K562 (cell line): ENCODE measurements around the gene MYOZ3. TPM values are rescaled to one million over a fixed set of nuclear protein-coding genes. Genes with fewer than 3 reads are reported as not detected.

Experiments
- ATAC-seq: fragments of 200-7000 bp; cut with Tn5 transposase; 3 replicates; pipeline ENCODE4 v1.9.1; 2020; ENCODE audit warnings: moderate library complexity
- BruUV-seq: library from RNA; stranded (reverse); fragments of 400-500 nt; replicated peaks from 2 replicates; lab custom pipeline; 2021; lab: Mats Ljungman, UMichigan
- CTCF ChIA-PET: fragments of 300-600 bp; formaldehyde crosslinking; extraction: SDS; loops from one replicate; lab custom pipeline; 2021; ENCODE audit warnings: low intra/inter-chr PET ratio; lab: Yijun Ruan, JAX
- POLR2A ChIA-PET: fragments of 300-600, 350-650 bp; sonication (Branson Sonifier 250); formaldehyde crosslinking; extraction: SDS; loops from one replicate; lab custom pipeline; 2021; ENCODE audit warnings: antibody characterized with exemption, inconsistent platforms; lab: Yijun Ruan, JAX
- DNase-seq, 4 experiments: peaks; one replicate each; pipeline versions ENCODE4 v3.0.0 to v3.0.0-alpha.2; 2011 to 2018; ENCODE audit warnings: low spot score in 3 of 4, mixed read lengths in 3 of 4; ENCODE audit errors: extremely low read depth in 1 of 4
- FAIRE-seq: peaks from 2 replicates; lab custom pipeline; 2011; peaks lifted over from hg19 to GRCh38; lab: Jason Lieb, UNC
- H2AFZ ChIP-seq: 2 replicates; pipeline ENCODE4 v1.6.0; 2011; ENCODE audit warnings: low read depth, low read length, control low read depth, inconsistent platforms
- H3K27ac ChIP-seq: fragments of 200-600 bp; 3 replicates; pipeline ENCODE4 v1.8.0; 2011; ENCODE audit warnings: low read depth, mild to moderate bottlenecking, control low read depth, inconsistent platforms, low read length, moderate library complexity, mixed read lengths; ENCODE audit errors: extremely low read depth
- H3K27me3 ChIP-seq, 2 experiments: fragments of 300-600 bp in 1 of 2; 2 replicates in 1 of 2; 3 replicates in 1 of 2; pipeline versions ENCODE4 v1.6.0 to v1.8.0; 2011; ENCODE audit warnings: inconsistent platforms in 2 of 2, low read length in 2 of 2, mild to moderate bottlenecking in 1 of 2, mixed read lengths in 1 of 2, moderate library complexity in 1 of 2; ENCODE audit not compliant: control insufficient read depth in 2 of 2, insufficient read depth in 2 of 2
- H3K36me3 ChIP-seq: fragments of 300-600 bp; 3 replicates; pipeline ENCODE4 v1.8.0; 2011; ENCODE audit warnings: mild to moderate bottlenecking, low read length, inconsistent platforms; ENCODE audit not compliant: control insufficient read depth, insufficient read depth
- H3K4me1 ChIP-seq, 2 experiments: fragments of 200-600 bp in 1 of 2; replicated peaks in 1 of 2; 2 replicates in 1 of 2; 3 replicates in 1 of 2; pipeline versions ENCODE4 v1.5.1 to v1.8.0; 2011; ENCODE audit warnings: inconsistent platforms in 2 of 2, low read length in 2 of 2, mild to moderate bottlenecking in 1 of 2, mixed read lengths in 1 of 2, moderate library complexity in 1 of 2; ENCODE audit not compliant: control insufficient read depth in 2 of 2, insufficient read depth in 2 of 2
- H3K4me2 ChIP-seq: 2 replicates; pipeline ENCODE4 v1.6.1; 2011; ENCODE audit warnings: low read length, control low read depth, inconsistent platforms, mixed read lengths; ENCODE audit not compliant: insufficient read depth
- H3K4me3 ChIP-seq: fragments of 200-600 bp; sonication (generic), shearing (Covaris generic); 2 replicates; pipeline ENCODE4 v1.5.1; 2016; ENCODE audit warnings: control low read depth, inconsistent platforms
- H3K79me2 ChIP-seq: fragments of 200-600 bp; 3 replicates; pipeline ENCODE4 v1.8.0; 2011; ENCODE audit warnings: low read length, inconsistent platforms; ENCODE audit not compliant: control insufficient read depth, insufficient read depth
- H3K9ac ChIP-seq, 2 experiments: 2 replicates each; pipeline versions ENCODE4 v1.6.0 to v1.6.1; 2011; ENCODE audit warnings: low read depth in 2 of 2, low read length in 2 of 2, control low read depth in 1 of 2, inconsistent platforms in 1 of 2, mild to moderate bottlenecking in 1 of 2, mixed read lengths in 1 of 2; ENCODE audit not compliant: insufficient read depth in 1 of 2
- H3K9me1 ChIP-seq: one replicate; pipeline ENCODE4 v1.6.0; 2011; ENCODE audit warnings: inconsistent platforms, mild to moderate bottlenecking, low read length, moderate library complexity; ENCODE audit not compliant: control insufficient read depth, insufficient read depth
- H3K9me3 ChIP-seq: replicated peaks from 2 replicates; pipeline ENCODE4 v1.5.1; 2011; ENCODE audit warnings: low read depth, low read length, inconsistent platforms; ENCODE audit not compliant: control insufficient read depth, insufficient read depth
- H4K20me1 ChIP-seq: replicated peaks from 2 replicates; pipeline ENCODE4 v1.6.1; 2011; ENCODE audit warnings: low read length, inconsistent platforms, mixed read lengths; ENCODE audit not compliant: control insufficient read depth, insufficient read depth
- E2F3 ChIP-seq: fragments of 250-450 bp; sonication (Bioruptor Pico); IDR thresholded peaks from 2 replicates; pipeline ENCODE4 v1.4.0; 2020; ENCODE audit warnings: mild to moderate bottlenecking
- ETV5 ChIP-seq: sonication (generic); formaldehyde crosslinking; IDR thresholded peaks from 2 replicates; pipeline ENCODE4 v1.4.0; 2020; ENCODE audit warnings: low read depth, mild to moderate bottlenecking, missing genetic modification reagents
- HNRNPLL ChIP-seq: fragments of 200-400 bp; formaldehyde crosslinking; IDR thresholded peaks from 2 replicates; pipeline ENCODE4 v1.6.1; 2017; ENCODE audit warnings: low read length, low read depth, mild to moderate bottlenecking; ENCODE audit not compliant: poor library complexity, severe bottlenecking
- MAFF ChIP-seq: IDR thresholded peaks from 2 replicates; pipeline ENCODE4 v1.6.1; 2012; ENCODE audit warnings: low read length, improper control_type of control experiment
- NFIC ChIP-seq: fragments of 450-650 bp; IDR thresholded peaks from 2 replicates; pipeline ENCODE4 v1.6.1; 2017; ENCODE audit warnings: mild to moderate bottlenecking, inconsistent platforms
- PURB ChIP-seq: sonication (generic); formaldehyde crosslinking; IDR thresholded peaks from 2 replicates; pipeline ENCODE4 v1.9.0; 2021; ENCODE audit warnings: low read depth, mild to moderate bottlenecking, missing genetic modification reagents
- SMARCB1 ChIP-seq: IDR thresholded peaks from 2 replicates; pipeline ENCODE4 v1.6.1; 2011; ENCODE audit warnings: improper control_type of control experiment, low read depth; ENCODE audit not compliant: insufficient read length
- TBL1XR1 ChIP-seq, 2 experiments: IDR thresholded peaks; 2 replicates each; pipeline ENCODE4 v1.6.1; 2012; ENCODE audit warnings: improper control_type of control experiment in 2 of 2, low read length in 2 of 2, mild to moderate bottlenecking in 1 of 2
- YBX1 ChIP-seq: fragments of 450-650 bp; IDR thresholded peaks from 2 replicates; pipeline ENCODE4 v1.7.1; 2016; ENCODE audit warnings: mild to moderate bottlenecking
- ZNF253 ChIP-seq: fragments of 250-450 bp; sonication (Bioruptor Pico); conservative IDR thresholded peaks from 2 replicates; pipeline ENCODE4 v1.6.1; 2021; ENCODE audit warnings: mild to moderate bottlenecking
- ZNF347 ChIP-seq: fragments of 450-650 bp; formaldehyde crosslinking; IDR thresholded peaks from 2 replicates; pipeline ENCODE4 v1.4.0; 2020; ENCODE audit warnings: low read depth, mild to moderate bottlenecking, moderate library complexity
- WGBS: fragments of 100-300 bp; shearing (Covaris generic); methylation state at CpG from one replicate; pipeline ENCODE4 v1.1.6; 2016; ENCODE audit warnings: low coverage, mixed read lengths; ENCODE audit not compliant: insufficient coverage; ENCODE audit errors: missing lambda C conversion rate; 5-methylcytosine and 5-hydroxymethylcytosine counted together
- in situ Hi-C: fragments of 300-500 bp; cut with MboI; formaldehyde crosslinking; loops from 4 replicates; pipeline ENCODE4 v1.15.0; 2018; ENCODE audit warnings: inconsistent platforms, mixed read lengths
- intact Hi-C: fragments of 100-400 bp; cut with micrococcal nuclease; formaldehyde crosslinking; loops from 2 replicates; pipeline ENCODE4 v1.14.2; 2022
- polyA plus RNA-seq, 8 experiments: library from polyadenylated mRNA; depleted of rRNA in 4 of 8; stranded (reverse) in 5 of 8; unstranded in 3 of 8; fragments of >200 nt; fragmentation: Nextera tagmentation in 2 of 8; fragmentation: Illumina TruSeq in 1 of 8; extraction: Ambion mirVana in 2 of 8; extraction: Trizol in 1 of 8; gene quantifications; 2 replicates each; pipeline versions ENCODE4 v1.2.1 to v1.2.3, GENCODE V29; 2011 to 2014; ENCODE audit warnings: inconsistent platforms in 1 of 8, missing spikeins in 1 of 8
- total RNA-seq, 7 experiments: library from RNA; depleted of rRNA in 6 of 7; stranded (reverse); fragments of >200 nt in 6 of 7; fragmentation: Illumina TruSeq in 2 of 7; extraction: Trizol in 2 of 7; gene quantifications; 2 replicates each; pipeline versions ENCODE4 v1.2.1 to v1.2.3, GENCODE V29; 2011 to 2021; ENCODE audit warnings: low replicate concordance in 1 of 7

Gene MYOZ3
- total and polyA plus RNA-seq, 9 of the 15 experiments (the other 6 are each of a cell fraction or from before 2014, with no cell fraction given) = not detected

DNA sequence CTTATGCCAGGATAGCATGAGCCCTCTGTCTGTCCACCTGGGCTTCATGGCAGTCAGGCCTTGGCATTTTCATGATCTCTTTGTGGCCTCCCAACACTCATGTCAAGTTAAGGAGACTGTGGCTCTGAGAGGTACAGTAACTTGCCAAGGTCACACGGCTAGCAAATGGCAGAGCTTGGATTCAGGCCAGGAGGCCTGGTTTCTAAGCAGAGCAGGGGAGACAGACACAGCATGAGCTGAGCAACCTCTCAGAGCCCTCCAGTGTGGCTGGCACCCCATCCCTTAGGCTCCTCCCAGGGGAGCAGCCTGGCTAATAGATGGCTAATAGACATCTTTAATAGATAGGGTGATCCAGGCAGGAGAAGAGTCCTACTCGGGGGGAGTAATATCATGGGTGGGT, 16.5 kb upstream of the MYOZ3 start:
- TF ChIP-seq ZNF347 (CRISPR knock-in tag) (no peak), HNRNPLL (no peak), TBL1XR1 (IDR thresholded peaks at IDR 0.05; ENCODE audit: low read length in 2 of 2) (no peak), SMARCB1 (no peak), PURB (CRISPR knock-in tag) (no peak), NFIC (no peak), ZNF253 (CRISPR knock-in tag) (no peak), E2F3 (no peak), ETV5 (CRISPR knock-in tag) (no peak), YBX1 (no peak), MAFF (no peak)
- Histone ChIP-seq H3K79me2 (no peaks in the 10 kb centered on the region), H3K4me1 (peaks cover 18 to 25% of the 10 kb centered on the region in 2 experiments), H3K27ac (no peak overlapping the region), H4K20me1 (peaks cover 15% of the 10 kb centered on the region), H3K36me3 (no peaks in the 10 kb centered on the region), H3K4me3 (no peak overlapping the region), H3K9me1 (no peaks in the 10 kb centered on the region), H3K4me2 (no peak overlapping the region), H3K9ac (no peak overlapping the region; a peak in 1 of 4 replicates), H3K27me3 (peaks cover 24 to 54% of the 10 kb centered on the region in 2 experiments; a peak in 4 of 5 replicates), H3K9me3 (no peaks in the 10 kb centered on the region), H2AFZ (no peak overlapping the region)
- 4% methylated on average over 2 of the region's 2 CpGs for WGBS
- ChIA-PET POLR2A (interaction anchor here (0.6 to 1.3 kb wide), 3 partner anchors 23 to 234 kb away, joined by 3 to 4 read pairs (median 3); no protein-coding TSS in a partner anchor), CTCF (no interaction called here)
- DNase-seq (no peak), FAIRE-seq (no peak), ATAC-seq (no peak)
- intact Hi-C loops = no loop called here
- in situ Hi-C loops = no loop called here
- BruUV-seq = no TSS peak
